ENCODE results near the gene CRNKL1. TPM values are rescaled to one million over a fixed set of nuclear protein-coding genes. Genes with fewer than 3 reads are reported as not detected.

The CRNKL1 gene
- 20.1 to 23.9 TPM (median 21.1 TPM) in 5 replicates for total RNA-seq (2022; extraction: Qiagen RNA extraction)

GRCh38 chr20:20052074-20052970 lies at the start of gene CRNKL1, which contains the start of gene CFAP61:
Gene CRNKL1 (minus strand): TSS chr20:20052466. CDS start chr20:20052342, 124 bp downstream.
Gene CFAP61 (plus strand): TSS chr20:20052532. CDS start chr20:20056654, 4,122 bp downstream.

DNA sequence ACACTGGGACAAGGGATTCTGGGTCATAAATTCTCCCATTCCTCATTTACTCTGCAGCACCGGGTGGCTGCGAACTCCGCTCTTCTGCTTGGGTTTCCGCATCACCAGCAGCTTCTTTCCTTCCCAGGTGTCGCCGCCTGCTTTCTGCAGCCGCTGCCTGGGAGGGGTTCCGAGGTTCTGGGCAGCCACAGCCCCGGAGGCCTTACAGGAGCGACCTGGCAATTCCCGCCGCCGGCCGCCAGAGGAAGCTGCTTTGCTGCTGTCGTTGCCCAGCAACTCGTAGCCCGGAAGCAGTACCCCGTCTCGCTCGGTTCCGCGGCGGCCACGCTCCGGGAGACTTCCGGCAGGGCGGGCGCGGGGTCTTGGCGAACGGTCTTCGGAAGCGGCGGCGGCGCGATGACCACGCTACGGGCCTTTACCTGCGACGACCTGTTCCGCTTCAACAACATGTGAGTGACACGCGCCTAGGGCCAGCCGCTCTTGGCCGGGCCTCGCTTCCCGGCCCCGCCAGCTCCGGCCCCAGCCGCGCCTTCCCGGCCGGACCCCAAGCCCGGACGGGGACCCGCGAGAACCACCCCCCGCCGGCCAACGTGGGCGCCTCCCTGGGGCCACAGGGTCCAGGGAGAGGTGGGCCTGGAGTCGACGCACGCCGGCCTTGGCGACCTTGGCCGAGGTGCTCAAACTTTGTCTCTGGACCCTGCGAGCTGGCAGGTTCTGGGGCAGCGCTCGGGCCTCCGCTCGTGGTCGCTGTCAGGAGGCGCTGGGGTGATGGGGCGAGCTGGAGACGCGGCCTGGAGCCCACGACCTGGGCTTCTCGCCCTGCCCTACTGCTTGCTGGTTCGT lies 35.0 kb downstream of the CRNKL1 start, which contains the start of gene NAA20:
Gene NAA20, plus strand, starts transcription at position 362 of the 843 bp plus-strand sequence. Its CDS starts 35 bp downstream, at position 397.

Other genes with a start within 250 kb of the CRNKL1 start
- gene NAA20, start 35.1 kb downstream of the CRNKL1 start, total RNA-seq (2022; extraction: Qiagen RNA extraction) = 130 to 142 TPM (median 134 TPM) in 5 replicates
- gene CFAP61, start 66 bp upstream of the CRNKL1 start, total RNA-seq (2022; extraction: Qiagen RNA extraction) = 0.26 to 0.47 TPM (median 0.44 TPM) in 5 replicates

All from A549 treated with AZD2906 at 1 μM for 4 hours (cell line).